T-cell (primary cell): ENCODE results near the gene LRRC42. TPM values are rescaled to one million over a fixed set of nuclear protein-coding genes. Genes with fewer than 3 reads are reported as not detected.

ENCODE experiments used
- ATAC-seq, 4 experiments: fragments of 200-7000 bp in 3 of 4; fragments of 150-1000 bp in 1 of 4; cut with Tn5 transposase; replicated peaks in 1 of 4; 1 replicate in 3 of 4; 2 replicates in 1 of 4; pipeline ENCODE4 v1.10.0; 2021; ENCODE audit warnings: moderate library complexity in 3 of 4, mild to moderate bottlenecking in 2 of 4, moderate number of reproducible peaks in 1 of 4
- CTCF ChIA-PET, 2 donors: fragments of 300-600 bp; sonication (Branson Sonifier 250); formaldehyde crosslinking; loops; one replicate each; lab custom pipeline; 2022; ENCODE audit warnings: antibody characterized with exemption in 2 of 2; lab: Charles Lee
- POLR2A ChIA-PET, 2 donors: fragments of 300-600 bp; sonication (Branson Sonifier 250); formaldehyde crosslinking; loops; one replicate each; lab custom pipeline; 2022; ENCODE audit warnings: antibody characterized with exemption in 2 of 2; lab: Charles Lee
- DNase-seq, 35 experiments: peaks; one replicate each; pipeline versions ENCODE4 v3.0.0 to v3.0.0-alpha.2; 2013 to 2023
- H3K27ac ChIP-seq: one replicate; pipeline ENCODE4 v1.5.1; 2013; ENCODE audit warnings: low read length
- H3K27me3 ChIP-seq, 2 experiments: replicated peaks in 1 of 2; 1 replicate in 1 of 2; 2 replicates in 1 of 2; pipeline versions ENCODE4 v1.6.1 to v1.7.0; 2013; ENCODE audit warnings: low read length in 1 of 2, mixed read lengths in 1 of 2; ENCODE audit not compliant: control insufficient read depth in 2 of 2, insufficient read depth in 2 of 2; ENCODE audit errors: extremely low read depth in 1 of 2
- H3K36me3 ChIP-seq, 2 donors: 1 replicate in 1 of 2; 2 replicates in 1 of 2; pipeline versions ENCODE4 v1.6.1 to v1.7.0; 2013; ENCODE audit warnings: low read length in 1 of 2; ENCODE audit not compliant: control insufficient read depth in 2 of 2, insufficient read depth in 1 of 2; ENCODE audit errors: extremely low read depth in 1 of 2
- H3K4me1 ChIP-seq, 2 experiments: 1 replicate in 1 of 2; 2 replicates in 1 of 2; pipeline versions ENCODE4 v1.6.1 to v1.7.0; 2013; ENCODE audit warnings: low read length in 2 of 2, mixed read lengths in 1 of 2; ENCODE audit not compliant: insufficient read depth in 2 of 2, control insufficient read depth in 1 of 2; ENCODE audit errors: extremely low read depth in 1 of 2
- H3K4me3 ChIP-seq, 2 donors: 1 replicate in 1 of 2; 2 replicates in 1 of 2; pipeline versions ENCODE4 v1.5.1 to v1.7.0; 2013; ENCODE audit warnings: mild to moderate bottlenecking in 2 of 2, low read length in 1 of 2, moderate library complexity in 1 of 2; ENCODE audit not compliant: control insufficient read depth in 1 of 2; ENCODE audit errors: extremely low read depth in 1 of 2
- H3K9me3 ChIP-seq: 2 replicates; pipeline ENCODE4 v1.7.0; 2013
- H3K27ac Mint-ChIP-seq, 2 donors: one replicate each; pipeline ENCODE4 v1.8.0; 2020 to 2021; ENCODE audit warnings: mild to moderate bottlenecking in 2 of 2, mixed read lengths in 2 of 2
- H3K27me3 Mint-ChIP-seq, 2 donors: one replicate each; pipeline ENCODE4 v1.8.0; 2021 to 2022; ENCODE audit warnings: mixed read lengths in 2 of 2
- H3K36me3 Mint-ChIP-seq: one replicate; pipeline ENCODE4 v1.8.0; 2021; ENCODE audit warnings: mixed read lengths
- H3K4me1 Mint-ChIP-seq, 3 donors: one replicate each; pipeline ENCODE4 v1.8.0; 2020 to 2022; ENCODE audit warnings: mixed read lengths in 3 of 3, mild to moderate bottlenecking in 1 of 3
- H3K4me3 Mint-ChIP-seq, 3 donors: one replicate each; pipeline ENCODE4 v1.8.0; 2020 to 2022; ENCODE audit warnings: mild to moderate bottlenecking in 3 of 3, mixed read lengths in 3 of 3, moderate library complexity in 3 of 3
- H3K9me3 Mint-ChIP-seq, 3 donors: one replicate each; pipeline ENCODE4 v1.8.0; 2020 to 2022; ENCODE audit warnings: mixed read lengths in 3 of 3
- WGBS: methylation state at CpG from one replicate; pipeline ENCODE4 v1.1.5; 2013; ENCODE audit warnings: missing lambda C conversion rate; ENCODE audit not compliant: insufficient coverage; 5-methylcytosine and 5-hydroxymethylcytosine counted together
- total RNA-seq, 35 experiments: library from RNA in 6 of 35; stranded (reverse) in 6 of 35; fragments of 120-200 nt in 1 of 35; gene quantifications; one replicate each; pipeline versions ENCODE4 v1.2.1 to v1.2.4 and lab custom pipeline; 2013 to 2026

Gene LRRC42
- total RNA-seq, 5 donors from 2014 or later (not counting 1 experiment from before 2014, with no cell fraction given) = 6.3 to 8.8 (median 7.9) TPM

- Mint-ChIP-seq H3K9me3 (no peaks in the 10 kb centered on the region), H3K27ac (no peak overlapping the region), H3K36me3 (no peaks in the 10 kb centered on the region), H3K4me1 (no peaks in the 10 kb centered on the region), H3K4me3 (no peak overlapping the region), H3K27me3 (peaks cover 3 to 17% of the 10 kb centered on the region in 2 donors)
- Histone ChIP-seq H3K27ac (no peak overlapping the region), H3K4me3 (no peak overlapping the region), H3K4me1 (no peaks in the 10 kb centered on the region), H3K9me3 (no peaks in the 10 kb centered on the region), H3K36me3 (no peaks in the 10 kb centered on the region), H3K27me3 (peaks cover 0 to 29% of the 10 kb centered on the region in 2 experiments)
- ChIA-PET POLR2A (no interaction called here), CTCF (no interaction called here)
- DNase-seq (no peak), ATAC-seq (no peak)
- WGBS = 100% methylated on average over 1 of the region's 4 CpGs
Observed at GRCh38 chr1:54009406-54009805, 63.3 kb downstream of the LRRC42 start.

- no peak for DNase-seq
- Histone ChIP-seq H3K4me1 (no peaks in the 10 kb centered on the region), H3K27me3 (peaks cover 0 to 31% of the 10 kb centered on the region in 2 experiments), H3K9me3 (no peaks in the 10 kb centered on the region), H3K27ac (no peak overlapping the region), H3K36me3 (no peaks in the 10 kb centered on the region), H3K4me3 (no peak overlapping the region)
- no peak overlapping the region for H3K4me3 Mint-ChIP-seq
- H3K27me3 Mint-ChIP-seq = peaks cover 3 to 16% of the 10 kb centered on the region in 2 donors
- ChIA-PET CTCF (no interaction called here), POLR2A (no interaction called here)
- no peaks in the 10 kb centered on the region for H3K36me3 Mint-ChIP-seq
- H3K9me3 Mint-ChIP-seq = no peaks in the 10 kb centered on the region
- no peaks in the 10 kb centered on the region for H3K4me1 Mint-ChIP-seq
- 75% methylated on average over 2 of the region's 5 CpGs for WGBS
- no peak for ATAC-seq
- no peak overlapping the region for H3K27ac Mint-ChIP-seq
Observed at GRCh38 chr1:54010415-54011117, 64.4 kb downstream of the LRRC42 start.

- Histone ChIP-seq H3K9me3 (no peaks in the 10 kb centered on the region), H3K27ac (no peak overlapping the region), H3K4me3 (no peak overlapping the region), H3K36me3 (no peaks in the 10 kb centered on the region), H3K27me3 (peaks cover 0 to 31% of the 10 kb centered on the region in 2 experiments), H3K4me1 (no peaks in the 10 kb centered on the region)
- peaks cover 0 to 15% of the 10 kb centered on the region in 2 donors for H3K27me3 Mint-ChIP-seq
- WGBS = 79% methylated on average over 6 of the region's 9 CpGs
- no peaks in the 10 kb centered on the region for H3K9me3 Mint-ChIP-seq
- POLR2A ChIA-PET = no interaction called here
- CTCF ChIA-PET = no interaction called here
- H3K36me3 Mint-ChIP-seq = no peaks in the 10 kb centered on the region
- H3K27ac Mint-ChIP-seq = no peak overlapping the region
- DNase-seq = no peak
- no peak for ATAC-seq
- H3K4me3 Mint-ChIP-seq = no peak overlapping the region
- H3K4me1 Mint-ChIP-seq = no peaks in the 10 kb centered on the region
Observed at GRCh38 chr1:54011316-54012007, 65.3 kb downstream of the LRRC42 start.

GRCh38 chr1:54012008-54012325, 65.8 kb downstream of the LRRC42 start:
- no peaks in the 10 kb centered on the region for H3K4me1 ChIP-seq
- H3K27ac ChIP-seq = no peak overlapping the region
- no peaks in the 10 kb centered on the region for H3K9me3 Mint-ChIP-seq
- H3K27me3 ChIP-seq = peaks cover 0 to 32% of the 10 kb centered on the region in 2 experiments
- no peaks in the 10 kb centered on the region for H3K36me3 ChIP-seq
- no peak overlapping the region for H3K4me3 Mint-ChIP-seq
- H3K4me1 Mint-ChIP-seq = no peaks in the 10 kb centered on the region
- no peak overlapping the region for H3K27ac Mint-ChIP-seq
- POLR2A ChIA-PET = no interaction called here
- 87% methylated on average over 8 of the region's 9 CpGs for WGBS
- DNase-seq = no peak
- no peaks in the 10 kb centered on the region for H3K9me3 ChIP-seq
- no peak for ATAC-seq
- no peak overlapping the region for H3K4me3 ChIP-seq
- no peaks in the 10 kb centered on the region for H3K36me3 Mint-ChIP-seq
- CTCF ChIA-PET = no interaction called here
- peaks cover 0 to 15% of the 10 kb centered on the region in 2 donors for H3K27me3 Mint-ChIP-seq

GRCh38 chr1:54012863-54013262, 66.7 kb downstream of the LRRC42 start:
- ChIA-PET CTCF (interaction anchor here in 1 of 2 donors (0.6 kb wide), 1 partner anchor 20 kb away, joined by 3 read pairs; no protein-coding TSS in a partner anchor), POLR2A (no interaction called here)
- Histone ChIP-seq H3K4me1 (no peaks in the 10 kb centered on the region), H3K27ac (no peak overlapping the region), H3K36me3 (no peaks in the 10 kb centered on the region), H3K27me3 (peaks cover 0 to 40% of the 10 kb centered on the region in 2 experiments), H3K9me3 (no peaks in the 10 kb centered on the region), H3K4me3 (no peak overlapping the region)
- Mint-ChIP-seq H3K27ac (no peak overlapping the region), H3K4me3 (no peak overlapping the region), H3K36me3 (no peaks in the 10 kb centered on the region), H3K4me1 (no peaks in the 10 kb centered on the region), H3K9me3 (no peaks in the 10 kb centered on the region), H3K27me3 (peaks cover 0 to 18% of the 10 kb centered on the region in 2 donors)
- DNase-seq = no peak
- 89% methylated on average over 5 of the region's 8 CpGs for whole genome bisulfite sequencing
- ATAC-seq = no peak

- no peak for DNase-seq
- WGBS = 87% methylated on average over 4 of the region's 8 CpGs
- POLR2A ChIA-PET = no interaction called here
- peaks cover 0 to 18% of the 10 kb centered on the region in 2 donors for H3K27me3 Mint-ChIP-seq
- H3K9me3 ChIP-seq = no peaks in the 10 kb centered on the region
- no peak overlapping the region for H3K4me3 ChIP-seq
- no peaks in the 10 kb centered on the region for H3K4me1 Mint-ChIP-seq
- no peaks in the 10 kb centered on the region for H3K36me3 ChIP-seq
- no peak for ATAC-seq
- CTCF ChIA-PET = interaction anchor here in 1 of 2 donors (0.6 kb wide), 1 partner anchor 19 kb away, joined by 3 read pairs; no protein-coding TSS in a partner anchor
- no peak overlapping the region for H3K27ac Mint-ChIP-seq
- H3K27me3 ChIP-seq = peaks cover 0 to 38% of the 10 kb centered on the region in 2 experiments
- H3K4me3 Mint-ChIP-seq = no peak overlapping the region
- H3K36me3 Mint-ChIP-seq = no peaks in the 10 kb centered on the region
- H3K4me1 ChIP-seq = no peaks in the 10 kb centered on the region
- H3K27ac ChIP-seq = no peak overlapping the region
- H3K9me3 Mint-ChIP-seq = no peaks in the 10 kb centered on the region
Observed at GRCh38 chr1:54013393-54014008, 67.4 kb downstream of the LRRC42 start.
